HG03558 (cell line): ENCODE measurements around the gene UBXN10.

Experiments used
- ATAC-seq: cut with Tn5 transposase; IDR thresholded peaks from one replicate; pipeline ENCODE4 v1.9.1; 2021; ENCODE audit warnings: moderate number of reproducible peaks; ENCODE audit not compliant: unreplicated experiment; ENCODE audit errors: extremely low read depth

UBXN10 gene

DNA sequence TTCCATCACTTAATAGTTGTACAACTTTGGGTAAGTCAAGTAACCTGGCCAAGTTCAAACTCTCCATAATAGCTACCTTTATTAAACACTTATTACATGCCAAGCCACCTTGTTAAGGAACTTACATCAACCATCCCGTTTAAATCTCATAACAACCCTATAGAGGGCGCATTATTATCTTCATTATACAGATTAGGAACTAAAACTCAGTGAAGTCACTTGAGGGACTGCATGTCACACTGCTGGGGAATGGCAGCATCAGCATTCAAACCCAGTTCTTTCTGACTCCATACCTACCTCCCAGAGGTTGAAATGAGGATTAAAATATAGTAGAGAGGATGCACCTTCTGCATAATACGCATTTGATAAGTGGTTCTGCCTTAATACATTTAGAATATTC, 47.5 kb downstream of the UBXN10 start:
- no peak for ATAC-seq

DNA sequence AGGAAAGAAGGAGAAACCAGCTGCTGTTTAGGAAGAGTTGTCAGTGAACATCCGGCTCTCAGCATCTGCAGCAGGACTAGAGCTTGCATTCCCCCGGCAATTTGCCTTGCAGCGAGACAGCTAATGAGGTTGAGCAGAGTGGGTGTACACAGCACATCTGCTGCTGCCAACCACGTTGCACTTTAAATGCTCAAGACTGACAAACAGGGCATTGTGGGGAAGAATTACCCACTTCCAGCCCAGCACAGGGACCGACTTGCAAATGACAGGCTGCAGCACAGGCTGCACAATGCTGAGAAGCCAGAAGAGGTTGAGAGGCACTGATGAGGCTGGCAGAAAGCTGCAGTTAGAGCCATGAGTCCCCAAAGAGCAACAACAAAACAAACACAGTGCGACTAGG, 48.0 kb downstream of the UBXN10 start:
- no peak for ATAC-seq

DNA sequence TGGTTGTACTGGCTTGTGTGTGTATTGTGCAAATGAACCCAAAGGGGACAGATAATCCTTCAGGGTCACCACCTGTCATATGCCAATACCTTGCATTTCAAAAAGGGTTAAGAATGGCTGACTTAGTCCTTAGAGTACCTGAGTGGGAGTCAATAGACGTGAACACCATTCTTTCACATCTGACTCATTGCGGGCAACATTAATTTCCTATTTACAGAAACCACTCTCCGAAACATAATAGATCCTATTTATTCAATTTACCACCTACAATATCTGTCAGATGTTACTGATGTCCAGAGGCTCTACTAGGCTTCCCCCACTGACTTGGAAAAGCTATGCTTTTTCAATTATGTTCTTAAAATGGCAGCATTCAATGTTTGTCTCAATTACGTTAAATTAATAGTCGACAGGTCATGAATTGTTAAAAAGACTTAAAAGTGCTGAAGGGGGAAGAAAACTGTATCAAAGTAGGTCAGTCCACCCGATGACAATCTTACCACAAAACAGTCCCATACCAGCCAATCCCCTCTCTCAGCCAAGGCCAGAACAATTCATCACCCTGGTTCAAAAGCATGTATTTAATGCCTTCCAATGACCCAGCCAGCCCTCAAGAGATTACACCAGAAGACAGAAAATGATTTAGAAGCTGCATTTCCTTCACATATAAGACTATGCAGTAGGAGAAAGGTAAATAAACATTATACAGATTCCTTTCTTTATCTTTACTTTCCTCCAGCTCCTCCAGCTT, 49.1 kb downstream of the UBXN10 start:
- ATAC-seq, result no peak

DNA sequence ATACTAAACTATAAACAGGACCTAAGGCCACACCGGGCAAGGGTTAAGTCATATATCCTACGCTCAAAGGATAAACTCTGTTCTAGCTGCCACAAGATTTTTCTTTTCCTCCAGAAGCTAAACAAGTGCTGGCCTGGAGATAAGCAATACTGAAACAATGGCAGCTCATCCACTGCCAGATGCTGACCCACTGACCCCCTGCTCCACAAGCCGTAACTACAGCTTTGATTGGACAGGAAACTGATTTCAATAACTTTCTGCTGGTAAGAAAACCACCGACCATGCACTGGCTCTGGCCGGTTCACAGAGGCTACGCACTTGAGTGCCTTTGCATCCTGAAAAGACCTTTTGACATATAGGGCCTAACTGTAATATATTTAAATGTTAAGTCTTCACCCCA, 51.8 kb downstream of the UBXN10 start:
- no peak for ATAC-seq

DNA sequence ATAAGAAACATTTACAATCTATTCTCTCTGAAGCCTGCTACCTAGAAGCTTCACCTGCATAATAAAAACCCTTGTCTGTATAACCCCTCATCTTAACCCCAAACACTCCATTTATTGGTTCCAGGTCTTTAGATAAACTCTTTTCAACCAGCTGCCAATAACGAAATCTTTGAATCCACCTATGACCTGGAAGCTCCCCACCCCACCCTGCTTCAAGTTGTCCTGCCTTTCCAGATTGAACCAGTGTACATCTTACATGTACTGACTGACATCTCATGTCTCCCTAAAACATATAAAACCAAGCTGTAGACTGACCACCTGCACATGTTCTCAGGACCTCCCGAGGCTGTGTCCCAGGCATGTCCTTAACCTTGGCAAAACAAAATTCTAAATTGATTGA, 54.1 kb downstream of the UBXN10 start:
- ATAC-seq, result no peak

DNA sequence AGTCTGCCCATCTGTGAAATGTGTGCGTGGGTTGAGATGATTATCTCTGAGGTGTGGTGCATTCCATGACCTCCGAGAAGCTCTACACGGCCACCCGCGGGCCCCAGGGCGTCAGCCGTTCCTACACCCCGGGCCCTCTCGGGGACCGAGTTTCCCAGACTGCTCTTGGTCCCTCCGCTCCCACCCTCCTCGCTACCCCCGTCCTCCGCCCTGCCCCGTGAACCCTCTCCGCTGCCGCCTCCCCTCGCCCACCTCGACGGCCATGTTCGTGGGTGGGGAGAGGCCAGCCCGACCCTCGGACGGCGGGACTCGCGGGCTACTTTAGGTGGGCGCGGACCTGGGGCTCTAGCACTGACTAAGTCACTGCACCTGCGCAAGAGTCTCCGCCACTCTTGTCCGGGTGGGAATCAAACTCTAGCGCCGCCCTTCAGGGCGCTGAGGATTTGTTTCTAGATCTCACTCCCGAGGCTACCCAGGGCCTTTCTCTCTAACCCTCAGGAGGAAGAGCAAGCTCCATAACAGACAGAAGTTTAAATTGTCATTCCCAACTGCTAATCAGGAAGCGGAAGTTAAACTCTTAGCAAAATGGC, 57.1 kb downstream of the UBXN10 start:
- ATAC-seq, result no peak
